Ishikawa (cell line): ENCODE results near the gene GSDMA.

ENCODE experiments used
- CEBPB ChIP-seq: IDR thresholded peaks from 2 replicates; pipeline ENCODE4 v1.6.1; 2012
- CREB1 ChIP-seq: IDR thresholded peaks from 2 replicates; pipeline ENCODE4 v1.6.1; 2012; ENCODE audit warnings: low read depth
- EGR1 ChIP-seq: IDR thresholded peaks from 2 replicates; pipeline ENCODE4 v1.6.1; 2012
- EP300 ChIP-seq: IDR thresholded peaks from 2 replicates; pipeline ENCODE4 v1.6.1; 2012; ENCODE audit warnings: borderline replicate concordance
- FOXM1 ChIP-seq: IDR thresholded peaks from 2 replicates; pipeline ENCODE4 v1.6.1; 2012; ENCODE audit warnings: low read depth, borderline replicate concordance
- MAX ChIP-seq: IDR thresholded peaks from 2 replicates; pipeline ENCODE4 v1.6.1; 2012
- NFIC ChIP-seq: IDR thresholded peaks from 2 replicates; pipeline ENCODE4 v1.6.1; 2012
- RAD21 ChIP-seq: IDR thresholded peaks from 2 replicates; pipeline ENCODE4 v1.6.1; 2012; ENCODE audit warnings: low read depth
- REST ChIP-seq: IDR thresholded peaks from 2 replicates; pipeline ENCODE4 v1.6.1; 2012; ENCODE audit warnings: low read depth, mild to moderate bottlenecking
- TAF1 ChIP-seq: IDR thresholded peaks from 2 replicates; pipeline ENCODE4 v1.6.1; 2012; ENCODE audit warnings: low read depth, mild to moderate bottlenecking
- TCF12 ChIP-seq: IDR thresholded peaks from 2 replicates; pipeline ENCODE4 v1.6.1; 2012; ENCODE audit warnings: low read depth
- TEAD4 ChIP-seq: IDR thresholded peaks from 2 replicates; pipeline ENCODE4 v1.6.1; 2012
- USF1 ChIP-seq: IDR thresholded peaks from 2 replicates; pipeline ENCODE4 v1.6.1; 2012
- YY1 ChIP-seq: IDR thresholded peaks from 2 replicates; pipeline ENCODE4 v1.6.1; 2012; ENCODE audit warnings: low read depth
- ZBTB7A ChIP-seq: IDR thresholded peaks from 2 replicates; pipeline ENCODE4 v1.6.1; 2012; ENCODE audit warnings: low read depth

GSDMA gene

GRCh38 chr17:39962642-39963220 is at the start of gene GSDMA:
GSDMA (plus strand) TSS chr17:39963004; CDS start chr17:39965688, 2,684 bp downstream.
- no peak for TF ChIP-seq MAX
- TF ChIP-seq EP300 = no peak
- no peak for TF ChIP-seq RAD21
- no peak for TF ChIP-seq FOXM1
- TF ChIP-seq CEBPB = no peak
- no peak for TF ChIP-seq CREB1
- no peak for TF ChIP-seq NFIC
- TF ChIP-seq ZBTB7A = no peak
- no peak for TF ChIP-seq YY1
- TF ChIP-seq TAF1 = no peak
- TF ChIP-seq REST = no peak
- no peak for TF ChIP-seq EGR1
- no peak for TF ChIP-seq TEAD4
- TF ChIP-seq USF1 = no peak

- TF ChIP-seq ZBTB7A (no peak), YY1 (no peak), NFIC (no peak), TCF12 (no peak), EGR1 (no peak), USF1 (no peak), EP300 (no peak), CREB1 (no peak), TAF1 (no peak), TEAD4 (no peak), MAX (no peak), RAD21 (no peak), REST (no peak), CEBPB (no peak)
Measured at GRCh38 chr17:39913989-39914388, 48.8 kb upstream of the GSDMA start.

- no peak for TF ChIP-seq REST
- TF ChIP-seq TCF12 = no peak
- no peak for TF ChIP-seq TAF1
- TF ChIP-seq EP300 = no peak
- no peak for TF ChIP-seq CREB1
- no peak for TF ChIP-seq NFIC
- TF ChIP-seq MAX = no peak
- TF ChIP-seq USF1 = no peak
Measured at GRCh38 chr17:39915559-39915958, 47.2 kb upstream of the GSDMA start.

- TF ChIP-seq EP300 (no peak), EGR1 (no peak), ZBTB7A (no peak)
Measured at GRCh38 chr17:39916918-39917317, 45.9 kb upstream of the GSDMA start.
